ENCODE results near the gene THADA.

DNA sequence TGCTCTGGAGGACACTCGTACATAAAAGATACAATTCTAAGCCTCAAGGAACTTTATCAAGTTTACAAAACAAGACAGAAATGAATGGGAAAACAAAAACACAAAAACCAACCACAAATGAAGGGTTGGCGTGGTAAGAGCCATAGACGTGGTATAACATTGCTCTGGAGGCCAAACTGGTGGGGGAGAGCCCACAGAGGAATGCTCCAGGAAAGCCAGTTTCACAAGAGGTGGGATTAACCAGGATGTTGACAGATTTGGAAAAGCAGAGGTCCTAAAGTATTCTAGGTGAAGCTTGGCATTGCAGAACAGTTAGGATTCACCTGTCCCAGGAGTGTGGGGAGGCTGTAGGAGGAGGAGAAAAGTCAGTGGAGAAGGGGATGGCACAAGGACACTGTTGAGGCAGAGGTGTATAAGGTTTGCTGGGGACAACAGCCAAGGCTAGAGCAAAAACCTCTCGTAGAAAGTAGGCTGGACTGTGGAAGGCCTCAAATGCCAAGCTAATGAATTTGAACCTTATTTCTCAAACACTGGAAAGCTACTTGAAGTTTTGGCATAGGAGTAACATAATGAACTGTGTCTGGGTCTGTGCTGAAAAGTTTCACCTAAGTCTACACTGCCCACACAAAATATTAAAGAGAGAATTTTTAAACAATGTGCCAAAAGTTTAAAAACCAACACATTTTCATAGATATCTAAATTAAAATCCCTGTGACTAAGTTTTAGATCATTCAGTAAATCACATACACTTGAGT lies 135.1 kb downstream of the THADA start:
- TF ChIP-seq, protein P1, sequence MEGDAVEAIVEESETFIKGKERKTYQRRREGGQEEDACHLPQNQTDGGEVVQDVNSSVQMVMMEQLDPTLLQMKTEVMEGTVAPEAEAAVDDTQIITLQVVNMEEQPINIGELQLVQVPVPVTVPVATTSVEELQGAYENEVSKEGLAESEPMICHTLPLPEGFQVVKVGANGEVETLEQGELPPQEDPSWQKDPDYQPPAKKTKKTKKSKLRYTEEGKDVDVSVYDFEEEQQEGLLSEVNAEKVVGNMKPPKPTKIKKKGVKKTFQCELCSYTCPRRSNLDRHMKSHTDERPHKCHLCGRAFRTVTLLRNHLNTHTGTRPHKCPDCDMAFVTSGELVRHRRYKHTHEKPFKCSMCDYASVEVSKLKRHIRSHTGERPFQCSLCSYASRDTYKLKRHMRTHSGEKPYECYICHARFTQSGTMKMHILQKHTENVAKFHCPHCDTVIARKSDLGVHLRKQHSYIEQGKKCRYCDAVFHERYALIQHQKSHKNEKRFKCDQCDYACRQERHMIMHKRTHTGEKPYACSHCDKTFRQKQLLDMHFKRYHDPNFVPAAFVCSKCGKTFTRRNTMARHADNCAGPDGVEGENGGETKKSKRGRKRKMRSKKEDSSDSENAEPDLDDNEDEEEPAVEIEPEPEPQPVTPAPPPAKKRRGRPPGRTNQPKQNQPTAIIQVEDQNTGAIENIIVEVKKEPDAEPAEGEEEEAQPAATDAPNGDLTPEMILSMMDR (conservative IDR thresholded peaks at IDR 0.05 in 1 of 2, IDR thresholded peaks at IDR 0.05 in 1 of 2; ENCODE audit: low read depth in 1 of 2, low read length in 2 of 2): no peak
- TF ChIP-seq EZH2 (IDR thresholded peaks at IDR 0.05; ENCODE audit: low read length, missing control alignments): no peak
